Stimulated activated CD4-positive, alpha-beta T cell treated with anti-CD3 and anti-CD28 coated beads, TNF-alpha, amount 100 ng/mL, for 4 hours (primary cell): Measurements from ENCODE around the gene CCDC57.
"Not testable (repeated sequence)": the region's sequence is repeated elsewhere in the genome, so short reads cannot be mapped to it uniquely, and the experiment has no call there.

Experiments
- DNase-seq, 3 experiments: peaks; one replicate each; pipeline ENCODE4 v3.0.0-alpha.2; 2020; ENCODE audit warnings: low read depth in 3 of 3

Gene CCDC57

GRCh38 chr17:82153745-82154375 is 58.8 kb downstream of the CCDC57 start:
- peak; percentile 66 to 74 (median 73) for DNase-seq

- DNase-seq, result no peak
Measured at GRCh38 chr17:82153295-82153691, 59.3 kb downstream of the CCDC57 start.

DNA sequence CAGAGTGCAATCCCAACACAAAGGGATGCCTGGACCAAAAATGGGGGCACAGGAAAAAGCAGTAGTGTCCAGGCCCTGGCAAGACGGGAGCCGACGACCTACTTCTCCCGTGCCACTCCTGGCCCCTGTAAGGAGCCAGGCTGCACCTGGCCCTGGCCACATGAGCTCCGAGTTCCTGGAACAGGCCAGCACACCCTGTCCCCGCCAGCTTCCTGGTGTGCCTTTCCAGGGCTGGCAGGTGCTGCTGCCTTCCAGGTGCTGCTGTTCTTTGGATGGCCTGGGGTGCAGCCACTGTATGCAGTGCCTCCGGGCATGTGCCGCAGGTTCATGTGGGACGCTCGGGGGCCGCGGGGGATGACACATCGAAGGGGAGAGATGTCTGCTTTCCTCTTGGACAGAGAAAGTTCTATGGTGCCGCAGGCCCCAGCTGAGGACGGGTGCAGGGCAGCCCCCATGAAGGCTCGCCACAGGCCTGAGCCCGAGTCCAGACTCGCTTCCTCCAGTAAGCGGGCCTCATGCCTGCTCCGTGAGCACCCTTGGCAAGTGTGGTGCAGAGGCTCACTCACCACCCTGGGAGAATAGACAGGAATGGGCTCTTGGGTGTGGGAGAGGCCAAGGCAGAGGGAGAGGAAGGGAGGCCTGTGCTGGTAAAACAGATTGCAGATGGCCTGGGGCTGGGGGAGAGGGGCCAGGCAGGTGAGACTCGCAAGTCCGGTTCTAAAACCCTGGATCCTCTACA is 59.9 kb downstream of the CCDC57 start:
- DNase-seq, result no peak

- DNase-seq, result no peak
Measured at GRCh38 chr17:82152114-82152513, 60.5 kb downstream of the CCDC57 start.

DNA sequence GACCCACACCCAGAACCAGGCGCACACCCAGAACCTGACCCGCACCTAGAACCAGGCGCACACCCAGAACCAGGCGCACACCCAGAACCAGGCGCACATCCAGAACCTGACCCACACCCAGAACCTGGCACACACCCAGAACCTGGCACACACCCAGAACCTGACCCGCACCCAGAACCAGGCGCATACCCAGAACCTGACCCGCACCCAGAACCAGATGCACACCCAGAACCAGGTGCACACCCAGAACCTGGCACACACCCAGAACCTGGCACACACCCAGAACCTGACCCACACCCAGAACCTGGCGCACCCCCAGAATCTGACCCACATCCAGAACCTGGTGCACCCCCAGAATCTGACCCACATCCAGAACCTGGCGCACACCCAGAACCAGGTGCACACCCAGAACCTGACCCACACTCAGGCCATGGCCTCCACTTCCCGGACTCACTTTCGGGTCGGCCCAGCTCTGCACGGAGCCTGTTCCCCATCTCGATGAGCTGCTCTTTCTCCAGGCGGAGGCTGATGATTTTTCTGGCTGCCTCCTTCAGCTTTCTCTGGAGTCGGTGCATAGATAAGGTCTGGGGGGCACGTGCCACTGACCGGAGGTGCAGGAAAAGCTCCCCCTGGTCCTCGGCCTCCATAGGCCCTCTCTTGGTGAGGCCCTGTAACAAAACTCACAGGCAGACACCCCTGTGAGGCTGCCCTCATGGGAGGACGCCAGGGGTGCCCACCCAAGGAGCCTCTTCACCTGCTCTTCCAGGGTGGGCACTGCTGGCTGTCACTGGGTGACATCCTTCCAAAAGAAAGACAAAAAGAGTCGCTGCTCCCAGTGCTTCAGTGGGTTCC is 61.3 kb downstream of the CCDC57 start:
- DNase-seq, result no peak

- DNase-seq, result no peak
Measured at GRCh38 chr17:82149401-82150099, 63.1 kb downstream of the CCDC57 start.

- no peak for DNase-seq
Measured at GRCh38 chr17:82148997-82149396, 63.6 kb downstream of the CCDC57 start.

DNA sequence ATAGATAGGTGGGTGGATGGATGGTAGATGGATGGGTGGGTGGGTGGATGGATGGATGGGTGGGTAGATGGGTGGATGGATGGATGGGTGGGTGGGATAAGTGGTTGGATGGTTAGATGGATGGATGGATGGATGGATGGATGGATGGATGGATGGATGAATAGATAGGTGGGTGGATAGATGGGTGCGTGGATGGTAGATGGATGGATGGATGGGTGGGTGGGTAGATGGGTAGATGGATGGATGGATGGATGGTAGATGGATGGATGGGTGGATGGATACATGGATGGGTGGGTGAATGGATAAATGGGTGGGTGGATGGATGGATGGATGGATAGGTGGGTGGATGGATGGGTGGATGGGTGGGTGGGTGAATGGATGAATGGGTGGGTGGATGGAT is 64.6 kb downstream of the CCDC57 start:
- DNase-seq, result no peak

GRCh38 chr17:82146663-82147654 is 65.7 kb downstream of the CCDC57 start:
- no peak for DNase-seq

GRCh38 chr17:82145550-82146155 is 67.0 kb downstream of the CCDC57 start:
- DNase-seq, result no peak

DNA sequence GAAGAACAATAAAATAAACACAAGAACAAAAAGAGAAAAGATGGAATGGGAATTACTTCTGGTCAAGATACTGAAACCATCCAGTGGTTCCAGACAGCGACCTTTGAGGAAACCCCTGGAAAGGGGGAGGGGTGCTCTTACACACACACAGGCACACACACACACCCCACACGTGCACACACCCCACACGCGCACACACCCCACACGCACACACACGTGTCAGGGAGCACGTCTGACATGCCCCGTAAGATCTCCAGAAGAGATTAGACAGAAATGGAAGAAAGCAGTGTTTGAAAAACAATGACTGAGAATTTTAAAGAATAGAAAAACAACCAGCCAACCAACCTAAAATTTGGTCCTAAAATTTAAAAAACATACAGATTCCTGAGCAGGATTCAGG is 69.3 kb downstream of the CCDC57 start:
- no peak for DNase-seq

GRCh38 chr17:82139961-82140360 is 72.7 kb downstream of the CCDC57 start:
- not testable (repeated sequence) for DNase-seq

DNA sequence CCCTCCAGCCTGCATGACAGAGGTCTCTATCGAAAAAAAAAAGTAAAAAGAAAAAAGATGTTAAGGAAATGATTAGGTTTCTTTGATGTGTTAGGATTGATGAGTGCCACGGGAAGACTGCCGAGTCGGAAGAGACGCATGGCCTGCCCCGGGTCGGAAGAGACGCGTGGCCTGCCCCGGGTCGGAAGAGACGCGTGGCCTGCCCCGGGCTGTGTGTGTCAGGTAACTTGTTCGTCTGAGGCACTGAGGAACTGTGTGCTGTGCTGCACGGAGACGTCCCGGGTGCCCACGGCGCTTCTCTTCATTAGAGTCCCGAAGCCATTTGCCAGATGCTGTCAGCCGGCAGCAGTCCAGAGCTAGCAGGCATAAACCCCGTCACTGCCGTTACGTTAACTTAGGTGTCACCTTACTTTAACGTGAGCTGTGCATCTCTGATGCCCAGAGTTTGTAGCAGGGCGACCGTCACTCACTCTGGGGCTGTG is 74.1 kb downstream of the CCDC57 start:
- DNase-seq, result no peak

DNA sequence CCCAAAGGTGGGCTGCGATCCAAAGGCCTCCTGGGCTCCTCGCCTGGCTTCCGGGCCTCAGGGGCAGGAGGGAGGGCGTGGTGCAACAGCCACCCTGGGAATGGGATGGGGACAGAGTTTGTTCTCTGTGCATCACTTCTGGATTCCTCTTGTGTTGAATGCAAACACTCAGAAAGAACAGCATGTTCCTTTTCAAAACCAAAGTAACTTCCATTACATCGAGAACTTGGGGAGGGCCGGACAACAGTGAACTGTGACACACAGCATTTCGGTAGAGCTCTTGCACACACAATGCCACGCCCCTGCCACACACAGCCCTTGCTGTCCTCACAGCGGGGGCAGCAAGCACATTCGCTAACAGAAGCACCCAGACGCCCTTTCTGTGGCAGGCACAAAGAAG is 78.5 kb downstream of the CCDC57 start:
- no peak for DNase-seq

- DNase-seq, result not testable (repeated sequence)
Measured at GRCh38 chr17:82133166-82133953, 79.3 kb downstream of the CCDC57 start.

DNA sequence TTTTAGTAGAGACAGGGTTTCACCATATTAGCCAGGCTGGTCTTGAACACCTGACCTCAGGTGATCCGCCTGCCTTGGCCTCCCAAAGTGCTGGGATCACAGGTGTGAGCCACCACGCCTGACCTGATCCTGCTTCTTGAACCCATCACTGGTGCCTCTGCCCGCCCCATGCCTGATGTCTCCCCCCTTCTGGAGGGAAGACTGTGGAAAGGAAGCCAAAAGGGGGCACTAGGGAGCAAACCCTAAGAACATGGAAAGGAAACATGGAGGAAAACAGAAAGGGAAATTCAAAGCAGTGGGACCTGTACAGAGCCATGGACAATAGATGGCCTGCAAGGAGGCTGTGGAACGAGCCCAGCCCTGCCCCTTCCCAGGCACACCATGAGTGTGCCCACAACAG is 83.5 kb downstream of the CCDC57 start:
- DNase-seq, result no peak

DNA sequence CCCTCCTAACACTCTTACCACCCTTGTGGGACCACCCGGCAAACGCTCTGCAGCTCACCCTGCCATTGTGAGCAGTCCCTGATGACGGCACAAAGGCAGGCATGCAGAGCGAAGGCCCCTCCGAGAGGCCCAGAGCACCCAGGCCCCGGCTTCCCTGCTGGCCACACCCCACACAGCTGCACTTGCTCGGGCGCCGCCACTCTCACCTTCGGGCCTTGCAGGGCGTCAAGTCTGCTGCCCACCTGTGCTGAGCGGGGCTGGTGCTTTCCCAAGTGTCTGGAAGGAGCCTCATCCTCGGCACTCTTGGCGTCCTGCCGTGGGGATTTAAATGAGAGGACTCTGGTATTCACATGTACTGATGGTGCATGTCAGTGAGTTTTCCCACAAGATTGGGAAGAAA is 84.4 kb downstream of the CCDC57 start:
- no peak for DNase-seq

DNA sequence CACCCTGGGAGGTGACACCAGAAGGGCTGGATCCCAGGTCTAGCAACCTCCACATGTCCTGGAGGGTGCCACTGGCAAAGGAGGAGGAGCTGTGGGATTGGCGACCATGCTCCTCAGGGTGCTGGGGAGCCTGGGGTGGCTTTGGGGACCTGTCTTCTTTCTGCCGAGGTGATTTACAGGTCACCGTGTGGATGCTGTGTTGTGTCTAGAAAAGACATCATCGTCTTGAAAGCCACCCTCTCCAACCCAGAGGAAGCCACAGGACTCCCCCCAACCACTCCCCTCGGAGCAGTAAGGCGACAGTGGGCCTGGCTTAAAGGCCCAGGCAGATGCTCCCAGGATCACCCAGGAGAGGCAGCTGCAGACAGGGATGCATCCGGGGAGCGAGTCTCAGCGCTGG is 84.9 kb downstream of the CCDC57 start:
- DNase-seq, result no peak

DNA sequence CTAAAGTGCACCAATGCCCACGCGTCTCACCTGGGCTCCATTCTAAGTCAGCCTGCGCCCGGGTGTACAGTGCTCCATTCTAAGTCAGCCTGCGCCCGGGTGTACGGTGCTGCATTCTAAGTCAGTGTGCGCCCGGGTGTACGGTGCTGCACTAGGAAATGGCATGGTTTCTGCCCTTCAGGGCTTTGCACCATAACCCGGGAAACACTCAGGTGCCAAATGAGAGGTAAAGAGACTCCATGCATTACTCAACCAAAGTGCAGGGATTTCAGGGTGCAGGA is 85.4 kb downstream of the CCDC57 start:
- DNase-seq, result no peak
